GM12878 (cell line): Measurements from ENCODE around the gene PSTPIP2. TPM values are rescaled to one million over a fixed set of nuclear protein-coding genes. Genes with fewer than 3 reads are reported as not detected.

Source experiments
- BRCA1 ChIP-seq: IDR thresholded peaks from 2 replicates; pipeline ENCODE4 v1.6.1; 2011; ENCODE audit warnings: low read depth, low read length, improper control_type of control experiment
- E2F4 ChIP-seq: IDR thresholded peaks from 2 replicates; pipeline ENCODE4 v1.6.1; 2012; ENCODE audit warnings: low read depth, low read length, improper control_type of control experiment
- E4F1 ChIP-seq: fragments of 450-650 bp; IDR thresholded peaks from 2 replicates; pipeline ENCODE4 v1.6.1; 2018; ENCODE audit warnings: borderline replicate concordance, mild to moderate bottlenecking; ENCODE audit not compliant: partially characterized antibody
- ESRRA ChIP-seq: IDR thresholded peaks from 2 replicates; pipeline ENCODE4 v1.6.1; 2012; ENCODE audit warnings: mild to moderate bottlenecking, low read length, improper control_type of control experiment
- HDGF ChIP-seq: fragments of 450-650 bp; IDR thresholded peaks from 2 replicates; pipeline ENCODE4 v1.6.1; 2016; ENCODE audit warnings: antibody characterized with exemption
- KLF5 ChIP-seq: fragments of 450-650 bp; IDR thresholded peaks from 2 replicates; pipeline ENCODE4 v1.6.1; 2014; ENCODE audit warnings: mild to moderate bottlenecking; ENCODE audit not compliant: partially characterized antibody
- MYB ChIP-seq: fragments of 150-350 bp; IDR thresholded peaks from 2 replicates; pipeline ENCODE4 v1.6.1; 2014; ENCODE audit warnings: mild to moderate bottlenecking, low read depth, low read length, borderline replicate concordance
- NRF1 ChIP-seq: conservative IDR thresholded peaks from 2 replicates; pipeline ENCODE4 v1.6.1; 2011; ENCODE audit warnings: mild to moderate bottlenecking, low read depth, low read length, improper control_type of control experiment
- POLR2A ChIP-seq: IDR thresholded peaks from 2 replicates; pipeline ENCODE4 v1.6.1; 2011; ENCODE audit warnings: low read depth, mild to moderate bottlenecking, low read length
- RAD51 ChIP-seq: fragments of 450-650 bp; IDR thresholded peaks from 2 replicates; pipeline ENCODE4 v1.6.1; 2016; ENCODE audit warnings: moderate library complexity, mild to moderate bottlenecking, inconsistent platforms
- SMARCA5 ChIP-seq: fragments of 450-650 bp; IDR thresholded peaks from 2 replicates; pipeline ENCODE4 v1.6.1; 2017; ENCODE audit warnings: mild to moderate bottlenecking
- TAF1 ChIP-seq: IDR thresholded peaks from 2 replicates; pipeline ENCODE4 v1.6.1; 2011; ENCODE audit warnings: mild to moderate bottlenecking, low read depth, low read length, borderline replicate concordance
- polyA plus RNA-seq, 11 experiments: library from polyadenylated mRNA; depleted of rRNA in 4 of 11; unstranded in 6 of 11; stranded (reverse) in 5 of 11; fragments of >200 nt; fragmentation: Nextera tagmentation in 4 of 11; fragmentation: Illumina TruSeq in 1 of 11; extraction: Ambion mirVana in 4 of 11; extraction: Trizol in 1 of 11; gene quantifications; 1 replicate in 1 of 11; 2 replicates in 10 of 11; pipeline versions ENCODE4 v1.2.1 to v1.2.3, GENCODE V29; 2011 to 2016; ENCODE audit warnings: inconsistent platforms in 2 of 11, missing spikeins in 2 of 11, low read depth in 1 of 11
- total RNA-seq, 4 experiments: library from RNA; depleted of rRNA in 3 of 4; stranded (reverse); fragments of >200 nt in 3 of 4; fragmentation: Illumina TruSeq in 1 of 4; extraction: Trizol in 1 of 4; gene quantifications; 2 replicates each; pipeline versions ENCODE4 v1.2.1 to v1.2.3, GENCODE V29; 2013 to 2021
- TF ChIP-seq, protein P1 (sequence below): fragments of 450-650 bp; IDR thresholded peaks from 2 replicates; pipeline ENCODE4 v1.6.1; 2016; ENCODE audit warnings: mild to moderate bottlenecking
- TF ChIP-seq, protein P2 (sequence below): fragments of 450-650 bp; IDR thresholded peaks from 2 replicates; pipeline ENCODE4 v1.6.1; 2017; ENCODE audit warnings: mild to moderate bottlenecking, low read depth, inconsistent platforms; ENCODE audit not compliant: poor library complexity, severe bottlenecking
- TF ChIP-seq, protein P3 (sequence below): fragments of 150-350 bp; IDR thresholded peaks from 2 replicates; pipeline ENCODE4 v1.6.1; 2014; ENCODE audit warnings: mild to moderate bottlenecking, low read depth, low read length
- TF ChIP-seq, protein P4 (sequence below): fragments of 450-650 bp; IDR thresholded peaks from 2 replicates; pipeline ENCODE4 v1.6.1; 2017; ENCODE audit warnings: mild to moderate bottlenecking, moderate library complexity

PSTPIP2 gene
- total and polyA plus RNA-seq, 10 of the 15 experiments (the other 5 are each of a cell fraction or from before 2014, with no cell fraction given), result 0.69 to 38.4 (median 24.7) TPM

GRCh38 chr18:45967007-45967706 is 104.9 kb downstream of the PSTPIP2 start, which contains the start of gene EPG5 (continued):
- TF ChIP-seq, protein P1, sequence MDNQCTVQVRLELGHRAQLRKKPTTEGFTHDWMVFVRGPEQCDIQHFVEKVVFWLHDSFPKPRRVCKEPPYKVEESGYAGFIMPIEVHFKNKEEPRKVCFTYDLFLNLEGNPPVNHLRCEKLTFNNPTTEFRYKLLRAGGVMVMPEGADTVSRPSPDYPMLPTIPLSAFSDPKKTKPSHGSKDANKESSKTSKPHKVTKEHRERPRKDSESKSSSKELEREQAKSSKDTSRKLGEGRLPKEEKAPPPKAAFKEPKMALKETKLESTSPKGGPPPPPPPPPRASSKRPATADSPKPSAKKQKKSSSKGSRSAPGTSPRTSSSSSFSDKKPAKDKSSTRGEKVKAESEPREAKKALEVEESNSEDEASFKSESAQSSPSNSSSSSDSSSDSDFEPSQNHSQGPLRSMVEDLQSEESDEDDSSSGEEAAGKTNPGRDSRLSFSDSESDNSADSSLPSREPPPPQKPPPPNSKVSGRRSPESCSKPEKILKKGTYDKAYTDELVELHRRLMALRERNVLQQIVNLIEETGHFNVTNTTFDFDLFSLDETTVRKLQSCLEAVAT, result peak; percentile 24; the same call in 1 of the 2 replicates
- TF ChIP-seq SMARCA5, result 0 out of 2 replicates have a peak, but pooled peaks have one; percentile 20
- TF ChIP-seq TAF1, result peak; percentile 54; the same call in 1 of the 2 replicates
- TF ChIP-seq, protein P2, sequence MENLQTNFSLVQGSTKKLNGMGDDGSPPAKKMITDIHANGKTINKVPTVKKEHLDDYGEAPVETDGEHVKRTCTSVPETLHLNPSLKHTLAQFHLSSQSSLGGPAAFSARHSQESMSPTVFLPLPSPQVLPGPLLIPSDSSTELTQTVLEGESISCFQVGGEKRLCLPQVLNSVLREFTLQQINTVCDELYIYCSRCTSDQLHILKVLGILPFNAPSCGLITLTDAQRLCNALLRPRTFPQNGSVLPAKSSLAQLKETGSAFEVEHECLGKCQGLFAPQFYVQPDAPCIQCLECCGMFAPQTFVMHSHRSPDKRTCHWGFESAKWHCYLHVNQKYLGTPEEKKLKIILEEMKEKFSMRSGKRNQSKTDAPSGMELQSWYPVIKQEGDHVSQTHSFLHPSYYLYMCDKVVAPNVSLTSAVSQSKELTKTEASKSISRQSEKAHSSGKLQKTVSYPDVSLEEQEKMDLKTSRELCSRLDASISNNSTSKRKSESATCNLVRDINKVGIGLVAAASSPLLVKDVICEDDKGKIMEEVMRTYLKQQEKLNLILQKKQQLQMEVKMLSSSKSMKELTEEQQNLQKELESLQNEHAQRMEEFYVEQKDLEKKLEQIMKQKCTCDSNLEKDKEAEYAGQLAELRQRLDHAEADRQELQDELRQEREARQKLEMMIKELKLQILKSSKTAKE, result no peak
- TF ChIP-seq MYB, result no peak
- peak; percentile 79; the same call in 1 of the 2 replicates for TF ChIP-seq HDGF
- peak; percentile 92 for TF ChIP-seq RAD51
- peak; percentile 53; the same call in 1 of the 2 replicates for TF ChIP-seq E2F4
- no peak for TF ChIP-seq ESRRA
- TF ChIP-seq, protein P3, sequence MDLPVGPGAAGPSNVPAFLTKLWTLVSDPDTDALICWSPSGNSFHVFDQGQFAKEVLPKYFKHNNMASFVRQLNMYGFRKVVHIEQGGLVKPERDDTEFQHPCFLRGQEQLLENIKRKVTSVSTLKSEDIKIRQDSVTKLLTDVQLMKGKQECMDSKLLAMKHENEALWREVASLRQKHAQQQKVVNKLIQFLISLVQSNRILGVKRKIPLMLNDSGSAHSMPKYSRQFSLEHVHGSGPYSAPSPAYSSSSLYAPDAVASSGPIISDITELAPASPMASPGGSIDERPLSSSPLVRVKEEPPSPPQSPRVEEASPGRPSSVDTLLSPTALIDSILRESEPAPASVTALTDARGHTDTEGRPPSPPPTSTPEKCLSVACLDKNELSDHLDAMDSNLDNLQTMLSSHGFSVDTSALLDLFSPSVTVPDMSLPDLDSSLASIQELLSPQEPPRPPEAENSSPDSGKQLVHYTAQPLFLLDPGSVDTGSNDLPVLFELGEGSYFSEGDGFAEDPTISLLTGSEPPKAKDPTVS, result 0 out of 2 replicates have a peak, but pooled peaks have one; percentile 61
- TF ChIP-seq BRCA1, result no peak
- no peak; the same call in 1 of the 2 replicates for TF ChIP-seq NRF1
- TF ChIP-seq POLR2A, result peak; percentile 79
- TF ChIP-seq, protein P4, sequence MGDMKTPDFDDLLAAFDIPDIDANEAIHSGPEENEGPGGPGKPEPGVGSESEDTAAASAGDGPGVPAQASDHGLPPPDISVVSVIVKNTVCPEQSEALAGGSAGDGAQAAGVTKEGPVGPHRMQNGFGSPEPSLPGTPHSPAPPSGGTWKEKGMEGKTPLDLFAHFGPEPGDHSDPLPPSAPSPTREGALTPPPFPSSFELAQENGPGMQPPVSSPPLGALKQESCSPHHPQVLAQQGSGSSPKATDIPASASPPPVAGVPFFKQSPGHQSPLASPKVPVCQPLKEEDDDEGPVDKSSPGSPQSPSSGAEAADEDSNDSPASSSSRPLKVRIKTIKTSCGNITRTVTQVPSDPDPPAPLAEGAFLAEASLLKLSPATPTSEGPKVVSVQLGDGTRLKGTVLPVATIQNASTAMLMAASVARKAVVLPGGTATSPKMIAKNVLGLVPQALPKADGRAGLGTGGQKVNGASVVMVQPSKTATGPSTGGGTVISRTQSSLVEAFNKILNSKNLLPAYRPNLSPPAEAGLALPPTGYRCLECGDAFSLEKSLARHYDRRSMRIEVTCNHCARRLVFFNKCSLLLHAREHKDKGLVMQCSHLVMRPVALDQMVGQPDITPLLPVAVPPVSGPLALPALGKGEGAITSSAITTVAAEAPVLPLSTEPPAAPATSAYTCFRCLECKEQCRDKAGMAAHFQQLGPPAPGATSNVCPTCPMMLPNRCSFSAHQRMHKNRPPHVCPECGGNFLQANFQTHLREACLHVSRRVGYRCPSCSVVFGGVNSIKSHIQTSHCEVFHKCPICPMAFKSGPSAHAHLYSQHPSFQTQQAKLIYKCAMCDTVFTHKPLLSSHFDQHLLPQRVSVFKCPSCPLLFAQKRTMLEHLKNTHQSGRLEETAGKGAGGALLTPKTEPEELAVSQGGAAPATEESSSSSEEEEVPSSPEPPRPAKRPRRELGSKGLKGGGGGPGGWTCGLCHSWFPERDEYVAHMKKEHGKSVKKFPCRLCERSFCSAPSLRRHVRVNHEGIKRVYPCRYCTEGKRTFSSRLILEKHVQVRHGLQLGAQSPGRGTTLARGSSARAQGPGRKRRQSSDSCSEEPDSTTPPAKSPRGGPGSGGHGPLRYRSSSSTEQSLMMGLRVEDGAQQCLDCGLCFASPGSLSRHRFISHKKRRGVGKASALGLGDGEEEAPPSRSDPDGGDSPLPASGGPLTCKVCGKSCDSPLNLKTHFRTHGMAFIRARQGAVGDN, result peak; percentile 37; the same call in 1 of the 2 replicates
- TF ChIP-seq E4F1, result peak; percentile 8
- TF ChIP-seq KLF5, result peak; percentile 60
